ENCODE measurements around the gene PRICKLE2.
"Not testable (repeated sequence)": the region's sequence is repeated elsewhere in the genome, so short reads cannot be mapped to it uniquely, and the experiment has no call there.

Gene PRICKLE2

GRCh38 chr3:64093825-64094712 is 131.2 kb downstream of the PRICKLE2 start:
- no peak for DNase-seq

- DNase-seq, result no peak
Measured at GRCh38 chr3:64093211-64093610, 132.1 kb downstream of the PRICKLE2 start.

DNA sequence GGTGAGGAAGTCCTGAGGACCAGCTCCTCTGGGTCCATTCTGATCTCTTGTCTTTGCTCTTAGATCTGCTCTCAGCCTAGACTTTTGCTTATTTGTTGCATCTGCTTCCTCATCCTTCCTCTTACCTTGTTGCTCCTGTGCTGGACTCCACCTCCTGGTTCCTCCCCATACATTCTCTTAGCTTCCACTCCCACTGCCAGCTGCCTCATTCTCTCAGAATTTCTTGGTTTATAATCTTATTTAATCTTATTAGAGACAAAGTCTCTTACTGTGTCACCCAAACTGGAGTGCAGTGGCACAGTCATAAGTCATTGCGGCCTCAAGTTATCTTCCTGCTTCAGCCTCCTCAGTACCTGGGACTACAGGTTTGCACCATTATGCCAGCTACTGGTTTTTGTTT is 133.8 kb downstream of the PRICKLE2 start:
- no peak for DNase-seq

GRCh38 chr3:64089386-64089785 is 135.9 kb downstream of the PRICKLE2 start:
- DNase-seq, result not testable (repeated sequence)

DNA sequence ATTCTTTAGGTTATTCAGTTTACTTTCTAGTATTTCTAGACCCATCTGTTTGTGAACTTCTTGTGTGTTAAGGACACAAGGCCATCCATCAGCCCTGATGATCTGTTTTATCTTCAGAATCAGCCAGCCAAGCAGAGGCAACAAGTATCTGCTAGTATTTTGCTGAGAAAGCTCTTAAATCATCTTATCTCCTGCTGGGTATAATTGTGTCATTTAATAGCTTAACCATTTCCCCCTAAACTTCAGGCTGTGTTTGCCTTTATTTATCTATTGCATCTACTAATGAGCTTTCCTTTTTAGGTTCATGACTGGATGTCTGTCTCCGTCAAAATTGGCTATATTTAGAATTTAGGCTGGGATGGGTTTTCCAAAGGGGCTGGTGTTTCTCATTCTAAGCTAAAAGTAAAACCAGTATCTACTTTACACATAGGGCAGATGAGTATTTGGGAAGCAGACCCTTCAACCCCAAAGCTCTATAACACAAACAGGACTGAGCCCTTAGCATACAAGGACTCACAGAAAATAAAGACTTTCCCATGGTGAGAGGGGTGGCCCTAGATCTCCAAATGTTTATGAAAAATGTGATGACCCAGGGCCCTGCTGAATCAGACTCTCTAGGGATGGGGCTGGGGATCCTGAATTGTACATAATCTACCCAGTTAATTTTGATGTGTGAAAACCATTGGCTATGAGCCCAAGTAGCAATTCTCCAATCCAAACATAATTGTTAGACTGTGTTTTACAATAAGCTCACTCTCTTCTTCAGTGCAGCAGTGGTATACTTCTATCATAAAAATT is 136.7 kb downstream of the PRICKLE2 start:
- no peak for DNase-seq

- DNase-seq, result no peak
Measured at GRCh38 chr3:64086479-64087252, 138.6 kb downstream of the PRICKLE2 start.

- DNase-seq, result no peak
Measured at GRCh38 chr3:64084640-64085039, 140.6 kb downstream of the PRICKLE2 start.

DNA sequence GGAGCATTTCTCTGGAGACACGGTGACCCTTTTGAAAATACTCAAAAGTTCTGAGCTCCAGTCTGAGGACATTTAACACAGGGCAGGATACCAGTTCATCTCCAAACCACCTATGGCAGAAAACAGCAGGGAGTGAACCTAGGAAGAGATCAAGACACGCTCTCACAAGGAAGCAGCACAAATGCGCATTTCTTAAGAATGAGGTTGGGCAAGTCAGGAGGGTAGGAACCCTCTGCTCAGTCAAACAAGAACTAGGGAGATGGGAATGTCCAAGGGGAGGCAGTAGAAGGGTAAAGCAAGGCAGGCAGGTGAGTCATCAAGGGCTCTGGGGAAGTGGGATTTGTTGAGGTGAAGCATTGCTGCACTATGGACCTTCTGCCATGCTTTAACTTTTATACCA is 141.7 kb downstream of the PRICKLE2 start:
- DNase-seq, result no peak

- DNase-seq, result no peak
Measured at GRCh38 chr3:64082961-64083541, 142.2 kb downstream of the PRICKLE2 start.

DNA sequence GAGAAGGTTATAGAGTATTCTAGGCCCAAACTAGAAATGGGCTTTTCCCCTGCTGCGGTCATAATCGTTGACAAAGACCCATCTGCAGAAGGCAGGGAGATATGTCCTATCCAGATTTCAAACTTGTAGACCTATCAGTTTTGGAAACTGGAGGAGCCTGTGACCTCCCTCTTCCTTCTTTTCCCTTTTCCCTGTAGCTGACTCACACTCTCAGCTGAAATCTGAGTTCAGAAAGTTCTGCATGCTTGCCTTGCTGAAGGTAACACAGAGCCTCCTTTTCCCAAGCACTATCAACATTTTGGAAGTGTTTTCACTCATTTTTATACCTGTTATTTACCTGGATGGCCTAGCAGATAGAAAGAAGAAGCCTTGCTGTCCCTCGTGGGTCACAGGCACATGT is 142.9 kb downstream of the PRICKLE2 start:
- DNase-seq, result no peak

- no peak for DNase-seq
Measured at GRCh38 chr3:64081235-64081630, 144.0 kb downstream of the PRICKLE2 start.

DNA sequence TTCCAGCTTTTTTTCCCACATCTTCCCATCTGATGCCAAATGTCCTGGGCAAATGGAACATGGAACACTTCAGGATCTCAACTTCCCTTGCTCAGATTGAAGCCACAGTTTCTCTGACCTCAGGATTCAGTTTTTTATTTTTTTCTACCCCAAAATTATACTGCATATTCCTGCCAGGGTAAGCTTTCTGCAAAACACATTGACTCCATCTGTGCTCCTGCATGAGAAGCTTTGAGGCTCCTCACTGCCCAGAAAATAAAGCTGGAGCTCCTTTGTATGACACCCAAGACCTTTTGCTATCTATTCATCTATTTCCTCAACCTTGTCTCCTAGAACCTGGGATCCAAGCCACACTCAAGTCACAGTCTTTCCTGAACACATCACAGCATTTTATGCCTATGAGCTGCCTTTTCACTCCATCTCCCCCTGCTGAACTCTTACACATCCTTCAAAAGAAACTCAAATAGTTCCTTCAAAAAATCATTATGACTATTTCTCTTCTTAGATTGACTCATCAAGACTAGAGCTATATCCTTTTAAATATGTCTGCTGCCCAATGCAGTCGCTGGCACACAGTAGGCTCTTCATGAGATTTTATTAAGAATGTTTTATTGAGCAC is 144.5 kb downstream of the PRICKLE2 start:
- no peak for DNase-seq

DNA sequence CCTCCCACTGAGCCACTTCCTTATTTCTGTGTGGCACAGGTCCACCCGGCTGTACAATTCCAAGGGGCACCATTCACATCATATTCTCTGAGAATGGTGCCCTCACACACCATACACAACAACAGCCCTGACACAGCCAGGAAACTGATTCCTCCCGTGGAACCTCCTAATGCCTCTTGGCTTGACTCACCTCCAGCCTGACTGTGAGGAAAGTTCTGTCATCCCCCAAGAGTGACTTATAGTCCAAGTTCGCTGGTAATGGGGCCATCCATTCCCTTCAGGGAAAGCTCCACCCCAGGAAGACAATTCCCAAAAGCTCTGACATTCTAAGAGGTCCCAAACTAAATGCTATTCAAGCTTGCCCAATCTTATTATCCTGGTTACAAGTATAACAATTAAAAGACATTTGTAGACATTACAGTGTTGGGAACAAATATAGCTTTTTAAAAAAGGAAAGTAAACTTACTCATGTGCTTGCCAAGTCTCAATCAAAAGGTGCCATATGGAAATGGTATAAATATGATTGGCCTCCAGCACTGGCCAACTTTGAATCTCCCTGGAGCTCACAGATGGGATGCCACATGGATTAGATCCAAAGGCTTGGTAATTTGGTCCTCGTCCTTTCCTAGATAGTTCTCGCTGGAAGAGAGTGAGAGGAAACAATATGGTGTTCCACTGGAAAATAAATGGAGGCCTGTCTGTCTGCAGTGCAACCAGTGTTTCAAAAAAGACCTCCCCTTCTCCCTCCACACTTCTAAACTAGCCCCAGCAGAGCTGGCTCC is 145.7 kb downstream of the PRICKLE2 start:
- DNase-seq, result no peak

DNA sequence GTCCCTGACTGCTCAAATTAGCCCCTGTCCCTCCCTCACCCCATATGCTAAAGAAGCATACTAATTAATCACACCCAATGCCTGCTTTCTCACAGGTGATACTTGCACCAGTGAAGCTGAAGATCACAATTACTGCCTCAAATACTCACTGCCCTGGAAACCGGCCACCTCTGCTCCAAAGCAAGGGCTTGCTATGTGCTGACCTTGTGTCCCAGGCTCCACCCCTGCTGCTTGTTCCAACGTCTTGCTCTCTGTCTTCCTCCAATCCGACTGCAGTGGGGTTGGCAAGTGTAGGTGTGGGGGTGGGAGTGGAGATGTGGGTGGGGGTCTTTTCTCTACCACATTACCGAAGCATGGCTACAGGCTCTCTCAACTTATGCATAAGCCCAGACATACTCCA is 146.3 kb downstream of the PRICKLE2 start:
- DNase-seq, result no peak

DNA sequence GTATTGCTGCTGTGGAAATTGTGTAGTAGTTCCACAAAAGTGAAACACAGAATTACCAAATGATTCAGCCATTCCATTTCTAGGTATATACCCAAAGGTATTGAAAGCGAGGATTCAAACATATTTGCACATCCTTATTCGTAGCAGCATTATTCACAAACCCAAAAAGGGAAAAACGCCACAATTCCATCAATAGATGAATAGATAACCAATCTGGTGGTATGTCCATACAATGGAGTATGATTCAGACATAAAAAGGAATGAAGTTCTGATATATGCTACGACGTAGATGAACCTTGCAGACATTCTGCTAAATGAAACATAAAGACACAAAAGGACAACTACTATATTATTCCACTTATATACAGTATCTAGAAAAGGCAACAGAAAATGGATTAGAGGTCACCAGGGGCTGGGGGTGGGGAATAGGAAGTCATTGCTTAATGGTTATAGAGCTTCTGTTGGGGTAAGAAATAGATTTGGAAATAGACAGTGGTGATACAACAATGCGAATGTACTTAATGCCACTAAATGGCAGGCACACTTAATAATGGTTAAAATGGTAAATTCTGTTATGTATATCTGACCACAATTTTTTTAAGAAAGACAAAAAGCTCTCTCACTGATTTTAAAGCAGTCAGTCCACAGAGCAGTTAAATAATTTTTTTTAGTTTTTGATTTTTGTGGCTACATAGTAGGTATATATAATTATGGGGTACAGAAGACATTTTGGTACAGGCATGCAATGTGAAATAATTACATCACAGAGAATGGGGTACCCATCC is 150.2 kb downstream of the PRICKLE2 start:
- DNase-seq, result no peak

- DNase-seq, result no peak
Measured at GRCh38 chr3:64074060-64074459, 151.2 kb downstream of the PRICKLE2 start.

- no peak for DNase-seq
Measured at GRCh38 chr3:64073158-64073761, 152.0 kb downstream of the PRICKLE2 start.

DNA sequence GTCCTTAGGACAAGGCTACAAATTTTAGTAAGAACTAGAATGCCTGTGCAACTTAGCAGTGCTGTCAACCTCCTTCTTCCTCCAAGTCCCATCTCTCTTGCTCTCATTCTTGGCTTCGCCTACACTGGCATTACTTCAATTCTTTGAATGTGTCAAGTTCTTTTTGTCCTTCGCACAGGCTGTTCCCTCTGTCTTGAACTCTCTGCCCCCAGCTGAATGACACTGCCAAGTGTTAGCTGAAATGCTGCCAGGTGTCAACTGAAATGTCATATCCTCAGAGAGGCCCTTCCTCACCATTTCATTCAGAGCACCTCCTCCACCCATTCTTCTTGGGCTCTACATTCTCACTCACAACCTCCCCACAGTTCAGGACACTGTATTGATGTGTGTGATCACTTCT is 153.1 kb downstream of the PRICKLE2 start:
- DNase-seq, result no peak

DNA sequence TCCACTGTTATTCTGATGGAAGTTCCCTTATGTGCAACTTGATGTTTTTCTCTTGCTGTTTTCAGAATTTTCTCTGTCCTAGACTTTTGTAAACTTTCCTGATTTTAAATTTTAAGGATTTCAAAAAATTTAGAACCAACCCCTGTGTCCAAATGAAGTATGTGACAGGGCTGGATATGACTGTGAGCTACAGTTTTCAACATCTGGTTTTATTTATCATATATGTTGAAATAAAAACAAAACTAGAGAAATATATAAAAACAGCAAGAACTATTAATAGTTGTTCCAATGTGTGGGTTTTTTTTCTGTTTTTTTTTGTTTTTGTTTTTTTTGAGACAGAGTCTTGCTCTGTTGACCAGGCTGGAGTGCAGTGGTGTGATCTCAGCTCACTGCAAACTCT is 154.6 kb downstream of the PRICKLE2 start:
- DNase-seq, result no peak

Data from stimulated activated CD4-positive, alpha-beta T cell treated with anti-CD3 and anti-CD28 coated beads, Interleukin-15, amount 100 ng/mL, for 24 hours (primary cell).